Measurements from ENCODE around the gene SYCP2L. TPM values are rescaled to one million over a fixed set of nuclear protein-coding genes. Genes with fewer than 3 reads are reported as not detected.
"Not testable (repeated sequence)": the region's sequence is repeated elsewhere in the genome, so short reads cannot be mapped to it uniquely, and the experiment has no call there.

Gene SYCP2L
- total RNA-seq, 4 donors from 2014 or later, result 0.44 to 5.2 (median 0.49) TPM; not detected in 1

GRCh38 chr6:10999994-11000393 is 113.1 kb downstream of the SYCP2L start:
- H3K9me3 ChIP-seq, result no peaks in the 10 kb centered on the region
- no peak overlapping the region for H3K27ac ChIP-seq
- H3K4me3 ChIP-seq, result no peak overlapping the region
- no peak for TF ChIP-seq POLR2A (IDR thresholded peaks at IDR 0.05)
- no peak for TF ChIP-seq POLR2AphosphoS5 (IDR thresholded peaks at IDR 0.05)
- TF ChIP-seq CTCF (IDR thresholded peaks at IDR 0.05), result no peak
- no peak for TF ChIP-seq EP300 (IDR thresholded peaks at IDR 0.05)
- WGBS, result 67% methylated on average over 2 of the region's 2 CpGs
- H3K27me3 ChIP-seq, result peaks cover 4% of the 10 kb centered on the region
- H3K4me1 ChIP-seq, result no peaks in the 10 kb centered on the region
- no peak for DNase-seq (ENCODE audit: low spot score in 2 of 2)
- no peaks in the 10 kb centered on the region for H3K36me3 ChIP-seq

GRCh38 chr6:11002176-11002575 is 115.3 kb downstream of the SYCP2L start:
- H3K4me3 ChIP-seq, result no peak overlapping the region
- H3K27me3 ChIP-seq, result peaks cover 4% of the 10 kb centered on the region
- TF ChIP-seq POLR2A (IDR thresholded peaks at IDR 0.05), result no peak
- no peak for TF ChIP-seq POLR2AphosphoS5 (IDR thresholded peaks at IDR 0.05)
- no peak for TF ChIP-seq CTCF (IDR thresholded peaks at IDR 0.05)
- TF ChIP-seq EP300 (IDR thresholded peaks at IDR 0.05), result no peak
- H3K4me1 ChIP-seq, result no peaks in the 10 kb centered on the region
- no peaks in the 10 kb centered on the region for H3K9me3 ChIP-seq
- WGBS, result 89% methylated on average over 2 of the region's 2 CpGs
- H3K27ac ChIP-seq, result no peak overlapping the region
- no peaks in the 10 kb centered on the region for H3K36me3 ChIP-seq
- DNase-seq (ENCODE audit: low spot score in 2 of 2), result no peak

GRCh38 chr6:11003297-11003696 is 116.4 kb downstream of the SYCP2L start:
- H3K27ac ChIP-seq; H3K9me3 ChIP-seq; H3K4me1 ChIP-seq; H3K27me3 ChIP-seq; H3K4me3 ChIP-seq; H3K36me3 ChIP-seq; DNase-seq (ENCODE audit: low spot score in 2 of 2): not testable (repeated sequence)
- 91% methylated on average over 5 of the region's 5 CpGs for WGBS

GRCh38 chr6:11006061-11006460 is 119.2 kb downstream of the SYCP2L start:
- Histone ChIP-seq H3K9me3 (no peaks in the 10 kb centered on the region), H3K27me3 (peaks cover 10% of the 10 kb centered on the region), H3K27ac (no peak overlapping the region), H3K4me1 (peaks cover 10% of the 10 kb centered on the region), H3K36me3 (no peaks in the 10 kb centered on the region), H3K4me3 (no peak overlapping the region)
- no peak for TF ChIP-seq POLR2AphosphoS5 (IDR thresholded peaks at IDR 0.05)
- TF ChIP-seq POLR2A (IDR thresholded peaks at IDR 0.05), result no peak
- TF ChIP-seq CTCF (IDR thresholded peaks at IDR 0.05), result no peak
- TF ChIP-seq EP300 (IDR thresholded peaks at IDR 0.05), result no peak
- WGBS, result 62% methylated on average over 4 of the region's 4 CpGs
- no peak for DNase-seq (ENCODE audit: low spot score in 2 of 2)

GRCh38 chr6:11007715-11008608 is 121.1 kb downstream of the SYCP2L start:
- Histone ChIP-seq H3K9me3 (no peaks in the 10 kb centered on the region), H3K36me3 (no peaks in the 10 kb centered on the region)
- 66% methylated on average over 10 of the region's 10 CpGs for WGBS

More at GRCh38 chr6:11007715-11008608, 121.1 kb downstream of the SYCP2L start:
- TF ChIP-seq POLR2AphosphoS5 (IDR thresholded peaks at IDR 0.05) (no peak), POLR2A (IDR thresholded peaks at IDR 0.05) (no peak), CTCF (IDR thresholded peaks at IDR 0.05) (no peak), EP300 (IDR thresholded peaks at IDR 0.05) (no peak)
- peaks cover 17% of the 10 kb centered on the region for H3K4me1 ChIP-seq
- DNase-seq (ENCODE audit: low spot score in 2 of 2), result no peak
- no peak overlapping the region for H3K4me3 ChIP-seq
- H3K27ac ChIP-seq, result no peak overlapping the region
- H3K27me3 ChIP-seq, result peaks cover 7% of the 10 kb centered on the region

Data from suprapubic skin (tissue), 4 donors.